Fibroblast of the aortic adventitia (primary cell): ENCODE results near the gene PRKD1. TPM values are rescaled to one million over a fixed set of nuclear protein-coding genes. Genes with fewer than 3 reads are reported as not detected.

Experiments
- DNase-seq: peaks from one replicate; pipeline ENCODE4 v3.0.0-alpha.2; 2010; ENCODE audit warnings: low read depth
- H3K4me3 ChIP-seq: 2 replicates; pipeline ENCODE4 v1.5.1; 2011; ENCODE audit warnings: low read depth, mild to moderate bottlenecking, control low read depth, low read length, moderate library complexity
- total RNA-seq: library from RNA; depleted of rRNA; stranded (reverse); fragments of >200 nt; gene quantifications from 2 replicates; pipeline ENCODE4 v1.2.3, GENCODE V29; 2012; ENCODE audit warnings: low replicate concordance
- TF ChIP-seq, protein P1 (sequence below): IDR thresholded peaks from 2 replicates; pipeline ENCODE4 v1.5.1; 2011; ENCODE audit warnings: mild to moderate bottlenecking, low read length, control low read depth, inconsistent platforms; ENCODE audit not compliant: insufficient read depth

Gene PRKD1
- total RNA-seq, 1 donor, result 11.5 TPM

DNA sequence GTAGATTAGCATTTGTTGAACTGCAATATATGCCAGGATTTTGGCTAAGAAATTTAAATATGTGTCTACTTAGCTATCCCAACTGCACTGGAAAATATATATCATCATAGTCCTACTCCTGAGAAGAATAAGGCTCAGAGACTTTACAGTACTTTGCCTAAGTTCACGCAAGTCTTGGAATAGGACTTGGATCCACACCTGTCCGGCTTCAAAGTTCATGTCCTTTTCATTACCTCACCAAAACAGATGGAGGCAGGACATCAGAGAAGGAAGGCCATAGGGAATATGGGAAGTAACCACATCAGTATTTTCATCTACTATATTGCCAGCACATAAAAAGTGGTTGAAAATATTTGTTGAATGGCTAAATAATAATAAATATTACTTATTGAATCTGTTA lies 358.5 kb downstream of the PRKD1 start:
- no peak overlapping the region for H3K4me3 ChIP-seq
- TF ChIP-seq, protein P1, sequence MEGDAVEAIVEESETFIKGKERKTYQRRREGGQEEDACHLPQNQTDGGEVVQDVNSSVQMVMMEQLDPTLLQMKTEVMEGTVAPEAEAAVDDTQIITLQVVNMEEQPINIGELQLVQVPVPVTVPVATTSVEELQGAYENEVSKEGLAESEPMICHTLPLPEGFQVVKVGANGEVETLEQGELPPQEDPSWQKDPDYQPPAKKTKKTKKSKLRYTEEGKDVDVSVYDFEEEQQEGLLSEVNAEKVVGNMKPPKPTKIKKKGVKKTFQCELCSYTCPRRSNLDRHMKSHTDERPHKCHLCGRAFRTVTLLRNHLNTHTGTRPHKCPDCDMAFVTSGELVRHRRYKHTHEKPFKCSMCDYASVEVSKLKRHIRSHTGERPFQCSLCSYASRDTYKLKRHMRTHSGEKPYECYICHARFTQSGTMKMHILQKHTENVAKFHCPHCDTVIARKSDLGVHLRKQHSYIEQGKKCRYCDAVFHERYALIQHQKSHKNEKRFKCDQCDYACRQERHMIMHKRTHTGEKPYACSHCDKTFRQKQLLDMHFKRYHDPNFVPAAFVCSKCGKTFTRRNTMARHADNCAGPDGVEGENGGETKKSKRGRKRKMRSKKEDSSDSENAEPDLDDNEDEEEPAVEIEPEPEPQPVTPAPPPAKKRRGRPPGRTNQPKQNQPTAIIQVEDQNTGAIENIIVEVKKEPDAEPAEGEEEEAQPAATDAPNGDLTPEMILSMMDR, result no peak
- DNase-seq, result no peak

DNA sequence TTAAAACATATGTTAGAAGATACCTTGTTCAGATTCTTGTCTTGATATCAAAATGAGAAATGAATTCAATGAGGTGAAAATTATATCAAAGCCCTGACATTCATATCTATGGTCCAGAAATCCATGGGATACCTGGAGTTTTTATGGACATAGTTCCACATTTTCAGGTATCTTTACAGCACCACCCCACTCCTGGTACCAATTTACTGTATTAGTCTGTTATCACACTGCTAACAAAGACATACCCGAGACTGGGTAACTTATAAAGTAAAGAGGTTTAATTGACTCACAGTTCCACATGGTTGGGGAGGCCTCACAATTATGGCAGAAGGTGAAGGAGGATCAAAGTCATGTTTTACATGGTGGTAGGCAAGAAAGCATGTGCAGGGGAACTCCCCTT lies 361.5 kb downstream of the PRKD1 start:
- no peak for DNase-seq
- H3K4me3 ChIP-seq, result no peak overlapping the region
- TF ChIP-seq, protein P1, result no peak

DNA sequence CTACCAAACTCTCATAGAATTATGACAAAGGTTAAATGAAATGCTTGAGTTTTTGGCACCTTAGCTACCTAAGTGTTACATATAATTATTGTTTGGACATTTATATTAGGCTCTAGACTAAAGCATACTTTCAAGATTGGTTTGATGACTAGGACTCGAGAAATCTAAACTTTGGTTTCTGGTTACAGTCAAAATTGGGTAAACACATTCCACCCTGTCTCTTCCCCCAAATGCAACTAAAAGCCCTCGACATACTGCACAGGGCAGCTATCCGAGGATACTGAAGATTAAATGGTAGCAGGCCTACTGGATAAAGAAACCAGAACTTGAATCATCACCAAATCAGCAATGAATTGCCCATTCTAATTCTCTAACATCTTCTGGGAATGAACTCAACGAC lies 369.1 kb downstream of the PRKD1 start:
- no peak overlapping the region for H3K4me3 ChIP-seq
- peak; percentile 12 for DNase-seq
- TF ChIP-seq, protein P1, result no peak

DNA sequence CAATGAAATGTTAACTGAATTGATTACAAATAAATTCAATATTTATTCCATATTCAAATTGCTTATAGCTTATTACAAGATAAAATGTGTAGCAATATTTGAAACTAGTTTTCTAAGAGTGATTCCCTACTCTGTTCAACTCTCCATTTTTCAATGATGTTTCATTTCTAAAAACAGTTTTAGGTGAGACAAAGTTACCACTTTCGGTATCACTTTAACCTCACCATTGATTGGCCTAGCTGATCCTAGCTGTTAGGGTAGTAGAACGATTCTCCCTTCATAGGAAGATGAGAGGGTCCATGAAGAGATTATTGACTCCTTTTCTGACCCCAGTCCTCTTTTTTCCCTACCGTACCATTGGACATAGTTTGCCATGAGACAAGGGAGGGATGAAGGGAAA lies 373.3 kb downstream of the PRKD1 start:
- no peak for DNase-seq
- TF ChIP-seq, protein P1, result no peak
- no peak overlapping the region for H3K4me3 ChIP-seq

DNA sequence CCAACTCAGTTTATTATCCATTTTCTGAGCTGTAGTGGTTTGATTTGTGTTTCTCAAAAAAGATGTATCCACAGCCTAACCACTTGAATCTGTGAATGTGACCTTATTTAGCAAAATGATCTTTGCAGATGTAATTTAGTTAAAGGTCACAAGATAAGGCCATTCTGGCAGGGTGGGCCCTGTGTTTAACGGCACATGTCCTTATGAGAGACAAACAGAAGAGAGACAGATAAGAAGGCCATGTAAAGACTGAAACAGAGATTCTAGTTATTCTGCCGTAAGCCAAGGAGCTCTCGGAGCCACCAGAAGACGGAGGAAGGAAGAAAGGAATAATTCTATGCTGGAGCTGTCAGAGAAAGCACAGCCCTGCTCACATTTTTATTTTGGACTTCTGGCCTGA lies 374.2 kb downstream of the PRKD1 start:
- H3K4me3 ChIP-seq, result no peak overlapping the region
- TF ChIP-seq, protein P1, result no peak
- no peak for DNase-seq

DNA sequence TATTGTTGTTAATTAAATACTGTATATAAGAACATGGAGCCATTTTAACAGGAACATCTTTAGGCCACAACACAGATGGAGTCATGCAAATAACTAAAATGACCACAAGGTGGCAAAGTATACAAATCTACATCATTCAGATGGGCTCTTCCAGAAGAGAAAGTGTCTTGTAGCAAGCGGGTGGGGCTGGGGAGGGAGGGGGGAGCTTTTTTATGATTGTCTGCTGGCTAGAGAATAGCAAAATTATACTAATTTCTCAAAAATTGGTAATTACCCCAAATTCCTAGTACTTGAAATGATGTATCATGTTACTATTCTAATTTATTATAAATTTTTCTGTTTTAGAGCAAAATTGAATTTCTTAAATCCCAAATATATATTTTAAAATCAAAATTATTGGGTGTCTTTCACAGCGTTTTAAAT lies 378.7 kb downstream of the PRKD1 start:
- TF ChIP-seq, protein P1, result peak; percentile 60
- DNase-seq, result peak; percentile 83
- no peak overlapping the region for H3K4me3 ChIP-seq

DNA sequence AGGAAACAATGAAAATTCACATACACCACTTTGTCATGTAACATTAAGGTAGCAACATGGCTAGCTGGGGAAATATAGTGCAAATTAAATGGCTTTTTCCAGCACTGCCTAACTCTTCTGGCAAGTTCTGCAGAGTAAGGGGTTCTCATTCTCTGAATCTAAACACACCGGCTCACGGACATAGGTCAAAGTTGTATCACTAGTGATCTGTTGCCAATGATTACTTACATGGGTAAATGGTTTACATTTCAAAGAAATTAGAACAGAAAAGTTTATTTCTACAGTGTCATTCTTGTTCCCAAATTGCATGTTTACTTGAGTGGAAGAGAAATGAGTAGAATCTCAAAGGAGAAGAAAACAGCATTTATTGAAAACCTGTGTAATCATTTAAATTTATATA lies 381.9 kb downstream of the PRKD1 start:
- TF ChIP-seq, protein P1, result no peak
- no peak for DNase-seq
- no peak overlapping the region for H3K4me3 ChIP-seq
